Measurements from ENCODE around the gene NPR2.

GRCh38 chr9:35835766-35836165, 44.4 kb downstream of the NPR2 start:
- no peak for TF ChIP-seq CTCF (IDR thresholded peaks at IDR 0.05)
- no peak for TF ChIP-seq POLR2AphosphoS5 (IDR thresholded peaks at IDR 0.05)
- no peak for TF ChIP-seq EP300 (IDR thresholded peaks at IDR 0.05; ENCODE audit: low read depth)
- no peak for TF ChIP-seq POLR2A (IDR thresholded peaks at IDR 0.05)

Data from transverse colon (tissue), 4 donors.